ENCODE measurements around the gene SOWAHA.
A peak's percentile ranks its signal among the peaks of the same experiment; 100 is the strongest.

The SOWAHA gene

GRCh38 chr5:132821791-132822190 is 8.7 kb downstream of the SOWAHA start:
- Histone ChIP-seq H3K36me3 (ENCODE audit: control insufficient read depth, insufficient read depth, low read length) (no peaks in the 10 kb centered on the region), H4K8ac (ENCODE audit: low read depth, low read length) (no peak overlapping the region), H3K4me1 (ENCODE audit: control insufficient read depth, low read depth, low read length) (no peaks in the 10 kb centered on the region), H3K23ac (ENCODE audit: low read length) (no peak overlapping the region), H3K4me3 (ENCODE audit: low read length) (no peak overlapping the region), H2BK120ac (ENCODE audit: low read depth, low read length) (no peak overlapping the region), H2BK15ac (replicated peaks; ENCODE audit: low read depth) (no peak overlapping the region), H3K56ac (ENCODE audit: low read length) (no peak overlapping the region), H3K4me2 (ENCODE audit: low read length) (no peak overlapping the region), H2BK5ac (ENCODE audit: low read length) (no peak overlapping the region), H4K5ac (ENCODE audit: low read length) (no peak overlapping the region), H3K9ac (ENCODE audit: low read length) (no peak overlapping the region), H3K27ac (ENCODE audit: low read depth, low read length) (no peak overlapping the region), H3K4ac (ENCODE audit: low read depth, low read length) (no peak overlapping the region), H3K79me1 (ENCODE audit: low read length) (no peaks in the 10 kb centered on the region), H2AK5ac (ENCODE audit: low read length) (no peak overlapping the region), H3K18ac (ENCODE audit: low read length) (no peak overlapping the region), H3K27me3 (ENCODE audit: insufficient read depth, low read length, poor library complexity) (peaks cover 3% of the 10 kb centered on the region), H3K79me2 (ENCODE audit: control insufficient read depth, insufficient read depth, low read length) (no peaks in the 10 kb centered on the region)
- no CpG with 5 or more reads among the region's 1 CpG for WGBS (ENCODE audit: extremely low coverage, insufficient coverage, low lambda C conversion rate)
- DNase-seq: no peak

- Histone ChIP-seq H3K56ac (ENCODE audit: low read length) (peak overlapping the region; percentile 88), H2BK120ac (ENCODE audit: low read depth, low read length) (no peak overlapping the region), H3K9ac (ENCODE audit: low read length) (peak overlapping the region; percentile 62), H2BK5ac (ENCODE audit: low read length) (no peak overlapping the region), H3K23ac (ENCODE audit: low read length) (no peak overlapping the region), H3K18ac (ENCODE audit: low read length) (no peak overlapping the region), H2AK5ac (ENCODE audit: low read length) (no peak overlapping the region), H3K4me2 (ENCODE audit: low read length) (peak overlapping the region; percentile 76), H3K4ac (ENCODE audit: low read depth, low read length) (no peak overlapping the region), H3K4me1 (ENCODE audit: control insufficient read depth, low read depth, low read length) (no peaks in the 10 kb centered on the region), H4K8ac (ENCODE audit: low read depth, low read length) (no peak overlapping the region), H3K79me2 (ENCODE audit: control insufficient read depth, insufficient read depth, low read length) (no peaks in the 10 kb centered on the region), H3K36me3 (ENCODE audit: control insufficient read depth, insufficient read depth, low read length) (no peaks in the 10 kb centered on the region), H3K27me3 (ENCODE audit: insufficient read depth, low read length, poor library complexity) (peaks cover 5% of the 10 kb centered on the region), H4K5ac (ENCODE audit: low read length) (no peak overlapping the region), H3K27ac (ENCODE audit: low read depth, low read length) (no peak overlapping the region), H2BK15ac (replicated peaks; ENCODE audit: low read depth) (no peak overlapping the region), H3K79me1 (ENCODE audit: low read length) (no peaks in the 10 kb centered on the region), H3K4me3 (ENCODE audit: low read length) (no peak overlapping the region)
- peak; percentile 92 for DNase-seq
- no CpG with 5 or more reads among the region's 68 CpGs for whole genome bisulfite sequencing (ENCODE audit: extremely low coverage, insufficient coverage, low lambda C conversion rate)
These were observed 9.8 kb downstream of the SOWAHA start for GRCh38 chr5:132822650-132823480.

- Histone ChIP-seq H3K23ac (ENCODE audit: low read length) (no peak overlapping the region), H3K4me3 (ENCODE audit: low read length) (no peak overlapping the region), H3K9ac (ENCODE audit: low read length) (peak overlapping the region; percentile 62), H3K79me2 (ENCODE audit: control insufficient read depth, insufficient read depth, low read length) (no peaks in the 10 kb centered on the region), H3K4ac (ENCODE audit: low read depth, low read length) (no peak overlapping the region), H2AK5ac (ENCODE audit: low read length) (no peak overlapping the region), H3K4me2 (ENCODE audit: low read length) (peak overlapping the region; percentile 76), H3K27ac (ENCODE audit: low read depth, low read length) (no peak overlapping the region), H4K8ac (ENCODE audit: low read depth, low read length) (no peak overlapping the region), H3K4me1 (ENCODE audit: control insufficient read depth, low read depth, low read length) (no peaks in the 10 kb centered on the region), H4K5ac (ENCODE audit: low read length) (no peak overlapping the region), H3K56ac (ENCODE audit: low read length) (peak overlapping the region; percentile 88), H3K36me3 (ENCODE audit: control insufficient read depth, insufficient read depth, low read length) (no peaks in the 10 kb centered on the region), H2BK120ac (ENCODE audit: low read depth, low read length) (no peak overlapping the region), H2BK5ac (ENCODE audit: low read length) (no peak overlapping the region), H3K27me3 (ENCODE audit: insufficient read depth, low read length, poor library complexity) (peaks cover 10% of the 10 kb centered on the region), H3K18ac (ENCODE audit: low read length) (no peak overlapping the region), H2BK15ac (replicated peaks; ENCODE audit: low read depth) (no peak overlapping the region), H3K79me1 (ENCODE audit: low read length) (no peaks in the 10 kb centered on the region)
- WGBS (ENCODE audit: extremely low coverage, insufficient coverage, low lambda C conversion rate): no CpG with 5 or more reads among the region's 7 CpGs
- no peak for DNase-seq
These were observed 10.5 kb downstream of the SOWAHA start for GRCh38 chr5:132823481-132824050.

GRCh38 chr5:132824426-132824825 is 11.3 kb downstream of the SOWAHA start:
- H3K27ac ChIP-seq (ENCODE audit: low read depth, low read length): no peak overlapping the region
- no peak overlapping the region for H3K4me3 ChIP-seq (ENCODE audit: low read length)
- H2BK120ac ChIP-seq (ENCODE audit: low read depth, low read length): no peak overlapping the region
- H2BK15ac ChIP-seq (replicated peaks; ENCODE audit: low read depth): no peak overlapping the region
- H3K56ac ChIP-seq (ENCODE audit: low read length): no peak overlapping the region
- no peaks in the 10 kb centered on the region for H3K36me3 ChIP-seq (ENCODE audit: control insufficient read depth, insufficient read depth, low read length)
- no peak overlapping the region for H3K23ac ChIP-seq (ENCODE audit: low read length)
- no peak overlapping the region for H2AK5ac ChIP-seq (ENCODE audit: low read length)
- WGBS (ENCODE audit: extremely low coverage, insufficient coverage, low lambda C conversion rate): no CpG with 5 or more reads among the region's 3 CpGs
- no peak overlapping the region for H4K5ac ChIP-seq (ENCODE audit: low read length)
- H3K4me1 ChIP-seq (ENCODE audit: control insufficient read depth, low read depth, low read length): no peaks in the 10 kb centered on the region
- H2BK5ac ChIP-seq (ENCODE audit: low read length): no peak overlapping the region
- no peaks in the 10 kb centered on the region for H3K79me1 ChIP-seq (ENCODE audit: low read length)
- no peak overlapping the region for H3K18ac ChIP-seq (ENCODE audit: low read length)
- no peak overlapping the region for H3K4me2 ChIP-seq (ENCODE audit: low read length)
- H3K79me2 ChIP-seq (ENCODE audit: control insufficient read depth, insufficient read depth, low read length): no peaks in the 10 kb centered on the region
- H4K8ac ChIP-seq (ENCODE audit: low read depth, low read length): no peak overlapping the region
- no peak overlapping the region for H3K9ac ChIP-seq (ENCODE audit: low read length)
- H3K27me3 ChIP-seq (ENCODE audit: insufficient read depth, low read length, poor library complexity): peaks cover 14% of the 10 kb centered on the region
- H3K4ac ChIP-seq (ENCODE audit: low read depth, low read length): no peak overlapping the region
- no peak for DNase-seq

GRCh38 chr5:132825033-132825833 is 12.1 kb downstream of the SOWAHA start:
- peaks cover 17% of the 10 kb centered on the region for H3K27me3 ChIP-seq (ENCODE audit: insufficient read depth, low read length, poor library complexity)
- H3K27ac ChIP-seq (ENCODE audit: low read depth, low read length): no peak overlapping the region
- H2BK15ac ChIP-seq (replicated peaks; ENCODE audit: low read depth): no peak overlapping the region
- H3K18ac ChIP-seq (ENCODE audit: low read length): peak overlapping the region; percentile 3
- peak; percentile 72 for DNase-seq
- no peak overlapping the region for H4K8ac ChIP-seq (ENCODE audit: low read depth, low read length)
- no peak overlapping the region for H4K5ac ChIP-seq (ENCODE audit: low read length)
- peak overlapping the region; percentile 5 for H3K4ac ChIP-seq (ENCODE audit: low read depth, low read length)
- H2AK5ac ChIP-seq (ENCODE audit: low read length): no peak overlapping the region
- H3K4me2 ChIP-seq (ENCODE audit: low read length): peak overlapping the region; percentile 71
- no CpG with 5 or more reads among the region's 71 CpGs for whole genome bisulfite sequencing (ENCODE audit: extremely low coverage, insufficient coverage, low lambda C conversion rate)
- H2BK5ac ChIP-seq (ENCODE audit: low read length): no peak overlapping the region
- no peaks in the 10 kb centered on the region for H3K79me1 ChIP-seq (ENCODE audit: low read length)
- H3K23ac ChIP-seq (ENCODE audit: low read length): no peak overlapping the region
- H3K9ac ChIP-seq (ENCODE audit: low read length): peak overlapping the region; percentile 69
- H2BK120ac ChIP-seq (ENCODE audit: low read depth, low read length): no peak overlapping the region
- H3K36me3 ChIP-seq (ENCODE audit: control insufficient read depth, insufficient read depth, low read length): no peaks in the 10 kb centered on the region
- peak overlapping the region; percentile 22 for H3K4me3 ChIP-seq (ENCODE audit: low read length)
- peak overlapping the region; percentile 89 for H3K56ac ChIP-seq (ENCODE audit: low read length)
- no peaks in the 10 kb centered on the region for H3K79me2 ChIP-seq (ENCODE audit: control insufficient read depth, insufficient read depth, low read length)
- H3K4me1 ChIP-seq (ENCODE audit: control insufficient read depth, low read depth, low read length): peaks cover 1% of the 10 kb centered on the region
